ENCODE measurements around the gene RGS12. TPM values are rescaled to one million over a fixed set of nuclear protein-coding genes. Genes with fewer than 3 reads are reported as not detected.

Gene RGS12
- total RNA-seq, 1 experiment from 2014 or later, result 36.6 TPM

DNA sequence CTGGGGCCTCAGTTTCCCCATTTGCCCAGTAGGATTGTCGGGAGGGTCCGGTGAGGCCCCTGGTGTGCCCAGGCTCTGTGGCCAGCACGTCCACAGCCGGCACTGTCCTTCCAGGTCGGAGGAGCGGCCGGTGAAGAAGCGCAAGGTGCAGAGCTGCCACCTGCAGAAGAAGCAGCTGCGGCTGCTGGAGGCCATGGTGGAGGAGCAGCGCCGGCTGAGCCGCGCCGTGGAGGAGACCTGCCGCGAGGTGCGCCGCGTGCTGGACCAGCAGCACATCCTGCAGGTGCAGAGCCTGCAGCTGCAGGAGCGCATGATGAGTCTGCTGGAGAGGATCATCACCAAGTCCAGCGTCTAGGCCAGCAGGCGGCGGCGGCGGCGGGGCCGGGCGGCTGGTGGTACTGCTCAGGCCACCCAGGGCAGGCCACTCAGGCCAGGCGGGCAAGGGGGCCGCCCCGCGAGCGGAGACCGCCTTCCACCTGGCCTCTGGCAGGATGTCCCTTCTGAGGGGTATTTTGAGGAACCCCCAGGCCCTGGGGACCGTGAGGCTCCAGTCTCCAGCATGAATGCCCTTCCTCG is 37.1 kb upstream of the RGS12 start:
- TF ChIP-seq, protein P1, sequence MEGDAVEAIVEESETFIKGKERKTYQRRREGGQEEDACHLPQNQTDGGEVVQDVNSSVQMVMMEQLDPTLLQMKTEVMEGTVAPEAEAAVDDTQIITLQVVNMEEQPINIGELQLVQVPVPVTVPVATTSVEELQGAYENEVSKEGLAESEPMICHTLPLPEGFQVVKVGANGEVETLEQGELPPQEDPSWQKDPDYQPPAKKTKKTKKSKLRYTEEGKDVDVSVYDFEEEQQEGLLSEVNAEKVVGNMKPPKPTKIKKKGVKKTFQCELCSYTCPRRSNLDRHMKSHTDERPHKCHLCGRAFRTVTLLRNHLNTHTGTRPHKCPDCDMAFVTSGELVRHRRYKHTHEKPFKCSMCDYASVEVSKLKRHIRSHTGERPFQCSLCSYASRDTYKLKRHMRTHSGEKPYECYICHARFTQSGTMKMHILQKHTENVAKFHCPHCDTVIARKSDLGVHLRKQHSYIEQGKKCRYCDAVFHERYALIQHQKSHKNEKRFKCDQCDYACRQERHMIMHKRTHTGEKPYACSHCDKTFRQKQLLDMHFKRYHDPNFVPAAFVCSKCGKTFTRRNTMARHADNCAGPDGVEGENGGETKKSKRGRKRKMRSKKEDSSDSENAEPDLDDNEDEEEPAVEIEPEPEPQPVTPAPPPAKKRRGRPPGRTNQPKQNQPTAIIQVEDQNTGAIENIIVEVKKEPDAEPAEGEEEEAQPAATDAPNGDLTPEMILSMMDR (conservative IDR thresholded peaks at IDR 0.05), result no peak
- TF ChIP-seq EZH2 (IDR thresholded peaks at IDR 0.05; ENCODE audit: low read depth), result no peak
- Histone ChIP-seq H3K9me2 (ENCODE audit: insufficient read depth) (no peaks in the 10 kb centered on the region), H3K79me2 (ENCODE audit: low read depth) (no peaks in the 10 kb centered on the region), H4K20me1 (ENCODE audit: insufficient read depth) (no peaks in the 10 kb centered on the region), H3K27me3 (ENCODE audit: insufficient read depth, low read depth) (no peaks in the 10 kb centered on the region), H3K4me3 (no peak overlapping the region), H3F3A (ENCODE audit: insufficient read depth, low read depth) (peaks cover 17% of the 10 kb centered on the region; the same call in 1 of the 2 replicates), H3K9me3 (ENCODE audit: insufficient read depth, low read depth) (no peaks in the 10 kb centered on the region), H3K4me1 (replicated peaks; ENCODE audit: insufficient read depth) (peaks cover 25% of the 10 kb centered on the region), H3K4me2 (no peak overlapping the region), H3K36me3 (ENCODE audit: low read depth) (no peaks in the 10 kb centered on the region), H2AFZ (no peak overlapping the region), H3K27ac (no peak overlapping the region)
- DNase-seq, result no peak
- ChIA-PET CTCF (no interaction called here), POLR2A (ENCODE audit: unreplicated experiment) (no interaction called here)
- no TSS peak for BruUV-seq (replicated peaks)
- intact Hi-C loops (cut with micrococcal nuclease; ENCODE audit: unreplicated experiment), result loop anchor here (5.0 kb wide), 1 partner anchor 277 kb away; the partner anchor contains the start of gene LRPAP1

DNA sequence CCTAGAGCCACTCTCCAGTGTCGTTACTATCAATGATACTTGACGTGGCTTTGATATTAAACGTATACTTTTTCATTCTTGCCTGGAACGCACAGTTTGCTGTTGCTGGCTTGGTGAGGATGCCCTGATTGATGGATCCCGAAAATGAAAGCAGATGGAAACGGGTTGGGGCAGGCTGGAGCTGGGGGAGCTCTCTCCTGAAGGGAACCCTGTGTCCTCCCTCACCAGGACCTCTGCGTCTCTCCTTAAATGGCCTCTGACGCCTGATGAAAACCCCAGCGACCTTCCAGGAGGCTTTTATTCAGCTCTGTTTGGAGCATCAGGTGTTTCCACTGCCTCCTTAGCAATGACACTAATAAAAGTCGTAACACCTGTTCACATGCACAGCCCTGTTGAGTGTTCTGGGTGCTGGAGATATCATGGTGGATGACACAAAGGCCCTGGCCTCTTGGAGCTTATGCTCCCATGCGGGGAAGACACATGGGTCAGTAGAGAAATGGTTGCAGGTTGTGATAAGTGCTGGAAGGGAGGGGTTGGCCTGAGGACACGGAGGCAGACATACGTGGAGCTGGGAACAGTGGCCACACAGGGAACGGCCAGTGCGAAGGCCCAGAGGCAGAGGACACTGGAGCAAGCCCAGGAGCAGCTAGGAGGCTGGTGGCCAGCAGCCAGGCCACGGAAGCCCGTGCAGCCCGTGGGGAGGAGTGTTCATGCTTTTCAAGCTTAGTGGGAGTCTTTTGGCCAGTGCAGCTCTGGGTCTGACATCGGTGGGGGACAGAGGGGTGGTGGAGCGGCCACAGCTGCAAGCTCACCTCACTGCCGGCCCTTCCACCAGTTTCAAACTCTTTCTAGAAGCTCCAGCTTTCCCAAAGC is 36.4 kb upstream of the RGS12 start:
- peak overlapping the region; percentile 35; the same call in 1 of the 2 replicates for H3K4me2 ChIP-seq
- H3K4me3 ChIP-seq, result no peak overlapping the region
- H4K20me1 ChIP-seq (ENCODE audit: insufficient read depth), result no peaks in the 10 kb centered on the region
- no peak overlapping the region for H2AFZ ChIP-seq
- no TSS peak for BruUV-seq (replicated peaks)
- H3K9me2 ChIP-seq (ENCODE audit: insufficient read depth), result no peaks in the 10 kb centered on the region
- H3K4me1 ChIP-seq (replicated peaks; ENCODE audit: insufficient read depth), result peaks cover 25% of the 10 kb centered on the region
- H3K36me3 ChIP-seq (ENCODE audit: low read depth), result no peaks in the 10 kb centered on the region
- no peaks in the 10 kb centered on the region for H3K27me3 ChIP-seq (ENCODE audit: insufficient read depth, low read depth)
- CTCF ChIA-PET, result no interaction called here
- no peak overlapping the region for H3K27ac ChIP-seq
- TF ChIP-seq, protein P1 (conservative IDR thresholded peaks at IDR 0.05), result no peak
- TF ChIP-seq EZH2 (IDR thresholded peaks at IDR 0.05; ENCODE audit: low read depth), result no peak
- POLR2A ChIA-PET (ENCODE audit: unreplicated experiment), result interaction anchor here (0.6 kb wide), 2 partner anchors 412 to 493 kb away, joined by 3 to 8 read pairs; no protein-coding TSS in a partner anchor
- intact Hi-C loops (cut with micrococcal nuclease; ENCODE audit: unreplicated experiment), result loop anchor here (5.0 kb wide), 1 partner anchor 276 kb away; the partner anchor contains the start of gene LRPAP1
- DNase-seq, result no peak
- peaks cover 17% of the 10 kb centered on the region; the same call in 1 of the 2 replicates for H3F3A ChIP-seq (ENCODE audit: insufficient read depth, low read depth)
- H3K79me2 ChIP-seq (ENCODE audit: low read depth), result no peaks in the 10 kb centered on the region
- H3K9me3 ChIP-seq (ENCODE audit: insufficient read depth, low read depth), result no peaks in the 10 kb centered on the region

DNA sequence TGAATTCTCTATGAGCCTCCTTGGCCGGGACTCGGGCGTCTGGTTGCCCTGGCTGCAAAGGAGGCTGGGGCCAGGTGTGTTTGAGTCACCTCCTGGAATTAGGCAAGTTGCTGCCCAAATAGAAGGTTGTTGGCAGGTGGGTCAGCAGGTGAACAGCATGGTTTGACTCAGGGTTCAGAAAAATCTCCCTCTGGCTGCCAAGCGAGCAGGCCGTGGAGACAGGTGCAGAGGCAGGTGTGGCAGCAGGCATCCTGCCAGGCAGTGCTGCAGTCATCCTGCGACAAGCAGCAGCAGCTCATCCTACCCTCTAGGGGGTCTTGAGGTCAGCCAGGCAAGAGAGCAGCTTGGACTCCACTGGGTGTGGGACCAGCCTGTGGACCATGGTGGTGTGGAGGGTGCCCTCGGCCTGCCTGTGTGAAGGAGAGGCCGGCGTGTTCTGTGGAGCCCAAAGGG is 35.7 kb upstream of the RGS12 start:
- Histone ChIP-seq H3K4me2 (peak overlapping the region; percentile 38; the same call in 1 of the 2 replicates), H3F3A (ENCODE audit: insufficient read depth, low read depth) (peaks cover 17% of the 10 kb centered on the region; the same call in 1 of the 2 replicates), H3K27ac (peak overlapping the region; percentile 65; the same call in 1 of the 2 replicates), H3K4me1 (replicated peaks; ENCODE audit: insufficient read depth) (peaks cover 25% of the 10 kb centered on the region), H3K79me2 (ENCODE audit: low read depth) (no peaks in the 10 kb centered on the region), H3K4me3 (no peak overlapping the region), H3K36me3 (ENCODE audit: low read depth) (no peaks in the 10 kb centered on the region), H3K9me3 (ENCODE audit: insufficient read depth, low read depth) (no peaks in the 10 kb centered on the region), H4K20me1 (ENCODE audit: insufficient read depth) (no peaks in the 10 kb centered on the region), H3K27me3 (ENCODE audit: insufficient read depth, low read depth) (no peaks in the 10 kb centered on the region), H2AFZ (no peak overlapping the region), H3K9me2 (ENCODE audit: insufficient read depth) (no peaks in the 10 kb centered on the region)
- TF ChIP-seq, protein P1 (conservative IDR thresholded peaks at IDR 0.05), result no peak
- TF ChIP-seq EZH2 (IDR thresholded peaks at IDR 0.05; ENCODE audit: low read depth), result no peak
- ChIA-PET CTCF (no interaction called here), POLR2A (ENCODE audit: unreplicated experiment) (interaction anchor here (0.6 kb wide), 2 partner anchors 412 to 493 kb away, joined by 3 to 8 read pairs; no protein-coding TSS in a partner anchor)
- peak; percentile 72 to 92 for DNase-seq
- no TSS peak for BruUV-seq (replicated peaks)
- intact Hi-C loops (cut with micrococcal nuclease; ENCODE audit: unreplicated experiment), result loop anchor here (5.0 kb wide), 1 partner anchor 275 kb away; the partner anchor contains the start of gene LRPAP1

All from PC-9 (cell line).